Inflammatory macrophage (primary cell): Measurements from ENCODE around the gene CFAP58.

Source experiments
- DNase-seq, 2 donors: peaks; one replicate each; pipeline ENCODE4 v3.0.0-alpha.2; 2020 to 2022

CFAP58 gene

GRCh38 chr10:104371753-104372152 is 18.1 kb downstream of the CFAP58 start:
- DNase-seq = no peak

- no peak for DNase-seq
These were observed 21.0 kb downstream of the CFAP58 start for GRCh38 chr10:104374591-104374990.

- no peak for DNase-seq
These were observed 23.2 kb downstream of the CFAP58 start for GRCh38 chr10:104376784-104377300.

GRCh38 chr10:104380336-104380735 is 26.7 kb downstream of the CFAP58 start:
- DNase-seq = no peak

GRCh38 chr10:104387130-104387888 is 33.7 kb downstream of the CFAP58 start:
- DNase-seq = peak in 1 of 2 donors; percentile 13

GRCh38 chr10:104388830-104389229 is 35.2 kb downstream of the CFAP58 start:
- no peak for DNase-seq

GRCh38 chr10:104391150-104391968 is 37.7 kb downstream of the CFAP58 start:
- DNase-seq = no peak

GRCh38 chr10:104391969-104392296 is 38.3 kb downstream of the CFAP58 start:
- no peak for DNase-seq

- no peak for DNase-seq
These were observed 39.8 kb downstream of the CFAP58 start for GRCh38 chr10:104393387-104393786.

GRCh38 chr10:104396581-104396980 is 42.9 kb downstream of the CFAP58 start:
- no peak for DNase-seq

GRCh38 chr10:104403636-104404035 is 50.0 kb downstream of the CFAP58 start:
- no peak for DNase-seq

GRCh38 chr10:104406715-104407650 is 53.4 kb downstream of the CFAP58 start:
- DNase-seq = peak; percentile 39 to 61

- no peak for DNase-seq
These were observed 59.9 kb downstream of the CFAP58 start for GRCh38 chr10:104413528-104413927.

GRCh38 chr10:104415526-104416165 is 62.0 kb downstream of the CFAP58 start:
- DNase-seq = no peak

- no peak for DNase-seq
These were observed 63.2 kb downstream of the CFAP58 start for GRCh38 chr10:104416851-104417250.

GRCh38 chr10:104417637-104418292 is 64.1 kb downstream of the CFAP58 start:
- peak; percentile 67 to 76 for DNase-seq

GRCh38 chr10:104424719-104425118 is 71.1 kb downstream of the CFAP58 start:
- no peak for DNase-seq

- no peak for DNase-seq
These were observed 74.4 kb downstream of the CFAP58 start for GRCh38 chr10:104427989-104428388.

GRCh38 chr10:104429846-104430245 is 76.2 kb downstream of the CFAP58 start:
- no peak for DNase-seq

- DNase-seq = no peak
These were observed 76.7 kb downstream of the CFAP58 start for GRCh38 chr10:104430360-104430759.

- DNase-seq = no peak
These were observed 80.0 kb downstream of the CFAP58 start for GRCh38 chr10:104433669-104434068.

GRCh38 chr10:104434601-104435000 is 81.0 kb downstream of the CFAP58 start:
- DNase-seq = no peak
